GM12865 (cell line): ENCODE data around the gene CHI3L2.

Source experiments
- DNase-seq: peaks from one replicate; pipeline ENCODE4 v3.0.0; 2010; ENCODE audit warnings: low read depth
- H3K4me3 ChIP-seq: 2 replicates; pipeline ENCODE4 v1.5.1; 2011; ENCODE audit warnings: mild to moderate bottlenecking, low read depth, low read length, control low read depth
- TF ChIP-seq, protein P1 (sequence below): IDR thresholded peaks from 2 replicates; pipeline ENCODE4 v1.5.1; 2011; ENCODE audit warnings: low read length, control low read depth, low read depth, inconsistent platforms; ENCODE audit not compliant: insufficient read depth; ENCODE audit errors: missing control alignments

CHI3L2 gene

DNA sequence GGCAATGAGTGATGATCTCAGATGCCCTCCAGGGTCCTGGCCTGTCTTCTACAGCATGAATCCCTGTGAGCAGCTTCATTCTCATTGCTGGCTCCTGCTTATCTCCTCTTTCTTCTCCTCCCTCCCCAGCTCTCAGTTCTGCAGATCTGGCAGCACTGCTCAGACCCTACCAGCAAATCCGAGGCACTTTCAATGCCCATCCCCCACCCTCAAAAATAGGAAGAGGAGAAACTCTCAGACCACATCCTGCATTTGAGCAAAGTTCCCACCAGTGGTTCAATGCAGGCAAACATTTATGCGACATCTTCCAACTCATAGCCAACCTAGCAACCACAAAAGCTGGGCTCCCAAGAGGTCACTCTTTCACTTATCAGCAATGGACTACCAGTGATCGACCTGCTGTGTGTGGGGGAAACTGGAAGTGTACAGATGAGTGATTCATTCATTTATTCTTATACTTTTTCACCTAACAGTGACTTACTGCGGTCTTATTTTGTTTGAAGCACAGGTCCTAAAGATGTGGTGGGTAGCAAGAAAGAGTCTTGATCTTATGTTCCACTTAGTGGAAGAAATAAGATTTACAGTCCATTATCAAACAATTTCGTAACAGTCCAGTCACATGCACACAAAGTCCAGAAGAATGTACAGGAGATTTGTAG, 5.8 kb upstream of the CHI3L2 start:
- peak overlapping the region; percentile 51 for H3K4me3 ChIP-seq
- peak; percentile 99 for DNase-seq
- TF ChIP-seq, protein P1, sequence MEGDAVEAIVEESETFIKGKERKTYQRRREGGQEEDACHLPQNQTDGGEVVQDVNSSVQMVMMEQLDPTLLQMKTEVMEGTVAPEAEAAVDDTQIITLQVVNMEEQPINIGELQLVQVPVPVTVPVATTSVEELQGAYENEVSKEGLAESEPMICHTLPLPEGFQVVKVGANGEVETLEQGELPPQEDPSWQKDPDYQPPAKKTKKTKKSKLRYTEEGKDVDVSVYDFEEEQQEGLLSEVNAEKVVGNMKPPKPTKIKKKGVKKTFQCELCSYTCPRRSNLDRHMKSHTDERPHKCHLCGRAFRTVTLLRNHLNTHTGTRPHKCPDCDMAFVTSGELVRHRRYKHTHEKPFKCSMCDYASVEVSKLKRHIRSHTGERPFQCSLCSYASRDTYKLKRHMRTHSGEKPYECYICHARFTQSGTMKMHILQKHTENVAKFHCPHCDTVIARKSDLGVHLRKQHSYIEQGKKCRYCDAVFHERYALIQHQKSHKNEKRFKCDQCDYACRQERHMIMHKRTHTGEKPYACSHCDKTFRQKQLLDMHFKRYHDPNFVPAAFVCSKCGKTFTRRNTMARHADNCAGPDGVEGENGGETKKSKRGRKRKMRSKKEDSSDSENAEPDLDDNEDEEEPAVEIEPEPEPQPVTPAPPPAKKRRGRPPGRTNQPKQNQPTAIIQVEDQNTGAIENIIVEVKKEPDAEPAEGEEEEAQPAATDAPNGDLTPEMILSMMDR = no peak

DNA sequence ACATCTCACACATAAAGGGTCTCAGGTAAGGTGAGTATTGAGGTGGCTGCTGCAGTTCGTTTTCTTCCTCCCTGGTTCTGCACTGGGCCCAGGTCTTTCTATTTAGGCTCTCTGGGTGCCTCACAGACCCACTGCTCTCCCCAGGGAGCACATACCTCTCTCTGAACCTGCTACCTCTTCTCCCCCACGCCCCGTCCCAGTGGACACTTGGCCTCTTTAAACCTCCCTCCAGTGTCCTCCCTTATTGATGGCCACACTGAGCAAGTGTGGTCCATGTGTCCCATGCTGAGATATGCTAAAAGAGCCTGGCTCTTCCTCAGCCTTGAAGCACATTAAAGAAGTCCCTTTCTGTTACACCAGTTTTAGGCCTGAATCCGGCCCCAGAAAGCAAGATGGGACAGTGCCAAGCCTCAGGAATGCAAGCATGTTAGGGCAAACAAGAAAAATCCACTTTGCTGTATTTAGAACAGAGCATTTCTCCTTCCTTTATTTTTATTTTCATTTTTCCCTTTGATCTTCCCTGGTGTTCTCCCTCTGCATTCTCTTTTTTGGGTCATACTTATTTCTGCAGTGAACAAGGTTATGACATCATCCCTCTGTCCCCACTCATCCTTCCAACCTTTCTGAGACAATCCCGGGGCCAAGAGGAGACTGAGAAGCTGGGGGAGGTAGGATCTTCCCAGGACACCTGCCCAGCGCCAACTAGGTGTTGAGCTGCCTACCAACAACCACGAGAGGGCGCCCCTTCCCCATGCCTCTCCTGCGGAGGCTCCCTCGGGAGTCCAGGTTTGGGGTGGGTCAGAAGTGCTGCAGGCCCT, 5.0 kb upstream of the CHI3L2 start:
- peak; percentile 95 for DNase-seq
- TF ChIP-seq, protein P1 = peak; percentile 97
- H3K4me3 ChIP-seq = peak overlapping the region; percentile 41

DNA sequence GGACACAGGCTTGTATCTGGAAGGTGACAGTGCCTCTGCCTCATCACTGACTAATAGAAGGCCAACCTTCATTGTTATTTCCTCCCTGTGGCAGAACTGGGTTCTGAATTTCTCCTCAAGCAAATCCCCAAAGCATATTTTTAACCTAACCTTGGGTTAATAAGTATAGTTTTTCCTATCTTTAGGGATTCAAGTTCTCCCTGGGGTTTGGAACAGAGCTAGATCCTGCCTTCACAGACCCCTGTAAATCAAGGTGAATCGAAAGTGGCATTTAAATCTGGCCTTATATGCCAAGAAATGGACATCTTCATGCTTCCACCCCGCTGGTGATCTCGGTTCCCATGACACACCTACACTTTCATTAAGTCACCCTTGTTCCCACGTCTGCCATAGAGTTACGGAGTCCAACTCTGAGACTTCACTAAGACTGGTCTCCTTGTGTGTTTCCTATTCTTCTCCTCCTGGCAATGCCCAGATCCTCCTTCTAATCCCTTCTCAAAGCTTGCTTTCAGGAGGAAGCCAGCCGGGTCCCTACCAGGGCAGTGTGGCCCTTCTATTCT, 4.3 kb upstream of the CHI3L2 start:
- peak; percentile 79 for DNase-seq
- H3K4me3 ChIP-seq = peak overlapping the region; percentile 28
- TF ChIP-seq, protein P1 = no peak

DNA sequence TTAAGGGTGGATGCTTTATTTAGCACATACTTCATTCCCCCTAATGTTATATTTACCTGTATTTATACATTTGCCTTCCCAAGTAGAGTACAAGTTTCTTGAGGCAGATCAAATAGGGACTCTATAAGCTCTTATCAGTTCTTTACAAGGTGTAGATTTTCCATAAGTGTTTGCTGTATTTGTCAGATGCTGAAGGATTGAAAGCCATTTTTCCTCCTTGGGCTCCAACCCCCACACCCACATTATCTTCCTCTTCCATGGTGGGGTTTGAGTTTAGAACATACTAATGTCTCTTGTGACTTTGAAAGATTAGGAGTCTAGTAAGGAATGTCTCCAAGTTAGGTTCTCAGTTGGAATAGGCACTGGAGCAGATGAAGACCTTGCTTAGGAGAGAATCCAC, 2.4 kb upstream of the CHI3L2 start:
- TF ChIP-seq, protein P1 = no peak
- no peak for DNase-seq
- peak overlapping the region; percentile 40 for H3K4me3 ChIP-seq

DNA sequence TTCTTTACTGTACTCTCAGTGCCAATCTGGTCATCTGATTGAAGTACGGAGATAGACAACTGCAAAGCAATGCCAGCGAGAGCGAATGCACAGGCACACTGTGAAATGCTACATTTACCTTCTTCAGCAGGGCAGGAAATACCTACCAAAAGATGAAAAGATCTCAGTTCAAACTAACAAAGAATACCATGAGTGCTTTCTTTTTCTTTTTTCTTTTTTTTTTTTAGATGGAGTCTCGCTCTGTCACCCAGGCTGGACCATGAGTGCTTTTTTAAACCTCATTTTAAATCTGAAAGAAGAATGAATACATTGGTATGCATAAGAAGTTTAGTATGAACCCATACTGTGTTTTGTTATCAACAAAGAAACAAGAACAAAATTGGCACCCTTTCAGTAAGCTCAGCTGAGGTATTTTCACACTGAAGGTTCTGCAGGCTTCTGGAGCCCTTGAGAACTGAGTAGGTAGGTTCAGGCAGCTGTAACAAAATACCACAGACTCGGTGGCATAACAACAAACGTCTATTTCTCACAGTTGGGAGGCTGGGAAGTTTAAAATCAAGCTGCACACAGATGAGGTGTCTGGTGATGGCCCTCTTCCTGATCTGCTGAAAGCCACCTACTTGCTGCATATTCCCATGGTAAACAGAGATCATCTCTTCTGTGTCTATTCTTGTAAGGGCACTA, 1.7 kb upstream of the CHI3L2 start:
- H3K4me3 ChIP-seq = peak overlapping the region; percentile 40
- peak; percentile 79 for DNase-seq
- TF ChIP-seq, protein P1 = no peak

DNA sequence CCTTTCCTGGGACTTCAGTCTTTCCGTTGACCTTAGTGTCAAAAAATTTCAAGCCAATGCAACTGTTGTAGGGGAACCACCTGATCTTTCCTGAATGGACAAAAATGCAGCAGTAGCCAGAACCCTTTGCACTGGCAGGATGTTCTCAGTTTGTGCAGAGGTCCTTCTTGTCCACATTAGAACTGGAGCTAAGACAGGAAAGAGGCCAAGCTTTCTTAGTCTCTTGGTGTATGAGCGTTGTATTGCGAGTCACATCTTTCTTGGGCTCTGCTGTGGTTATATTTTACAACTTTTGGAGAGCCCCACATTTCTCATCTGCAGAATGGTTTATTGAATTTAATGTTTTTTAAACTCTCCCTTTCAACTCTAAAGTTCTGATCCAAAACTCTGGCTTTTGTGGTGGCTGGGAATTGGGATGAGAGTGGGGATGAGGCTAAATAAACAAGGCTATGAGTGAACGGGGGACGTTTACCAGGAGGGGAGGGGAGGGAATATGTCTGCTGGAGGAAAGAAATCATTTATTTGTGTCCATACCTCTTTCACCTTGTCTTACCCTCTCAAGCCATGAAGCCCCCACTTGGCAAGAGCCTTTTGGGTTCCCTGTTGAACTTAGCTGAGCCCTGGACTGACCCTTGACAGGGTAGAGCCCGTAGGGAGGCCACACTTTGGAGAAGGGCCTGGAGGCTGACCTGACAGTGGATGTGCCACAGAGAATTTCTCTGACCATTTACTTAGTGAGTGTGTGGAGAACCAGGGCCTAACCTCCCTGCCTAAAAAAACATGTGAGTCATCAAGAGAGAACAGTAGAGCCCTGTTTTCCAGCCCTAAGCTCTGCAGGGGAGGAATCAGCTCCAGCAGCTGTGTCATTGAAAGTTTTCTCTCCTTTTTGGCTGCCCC, 586 bp downstream of the CHI3L2 start:
- TF ChIP-seq, protein P1 = no peak
- peak overlapping the region; percentile 30 for H3K4me3 ChIP-seq
- DNase-seq = peak; percentile 37
